ENCODE data around the gene MRPL11. TPM values are rescaled to one million over a fixed set of nuclear protein-coding genes. Genes with fewer than 3 reads are reported as not detected.
"Not testable (repeated sequence)": the region's sequence is repeated elsewhere in the genome, so short reads cannot be mapped to it uniquely, and the experiment has no call there.

Gene MRPL11
- total and polyA plus RNA-seq, 5 experiments from 2014 or later, result 24.8 to 98.2 (median 86.9) TPM

DNA sequence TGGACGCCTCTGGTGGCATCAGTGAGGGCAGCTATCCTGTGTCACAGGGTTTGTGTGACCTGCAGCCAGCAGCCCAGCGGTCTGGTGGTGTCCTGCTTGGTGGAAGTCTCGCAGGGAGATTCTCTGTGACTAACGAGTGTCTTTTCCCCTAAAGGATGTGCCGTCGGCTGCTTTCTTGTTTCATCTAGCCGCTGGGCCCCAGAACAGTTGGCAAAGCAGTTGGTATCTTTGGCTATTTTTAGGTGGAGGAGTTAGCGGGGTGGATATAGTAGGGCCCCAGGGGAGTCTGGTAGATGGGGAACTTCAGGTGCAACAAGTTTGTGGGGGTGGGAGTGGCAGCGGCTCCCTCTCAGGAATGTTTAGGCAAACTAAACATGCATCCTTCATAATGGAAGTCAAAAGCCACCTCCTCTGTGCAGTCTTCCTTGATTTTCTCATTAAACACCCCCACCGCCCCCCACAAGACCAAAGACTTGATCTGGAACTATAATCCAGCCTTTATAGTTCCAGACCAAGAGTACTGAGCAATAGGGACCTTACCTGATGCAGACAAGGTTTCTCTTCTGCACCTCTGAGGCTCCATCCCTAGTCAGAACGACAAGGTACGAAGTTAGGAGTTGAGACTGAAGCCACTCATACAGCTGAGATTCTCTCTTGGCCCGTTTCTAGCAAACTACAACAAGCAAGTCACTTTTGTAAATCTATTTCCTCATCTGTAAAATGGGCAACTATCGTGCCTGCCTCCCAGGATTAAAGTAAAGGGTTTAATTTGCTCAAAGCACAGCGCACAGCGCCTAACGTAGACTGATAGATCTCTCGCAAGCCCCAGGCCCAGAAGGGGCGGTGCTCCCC is 27.0 kb upstream of the MRPL11 start:
- peaks cover 0 to 2% (median 0%) of the 10 kb centered on the region in 3 donors for H3K36me3 Mint-ChIP-seq
- peaks cover 0 to 5% (median 0%) of the 10 kb centered on the region in 9 donors for H3K9me3 Mint-ChIP-seq
- POLR2A ChIA-PET, result interaction anchor here (0.9 to 5.4 kb wide), 12 partner anchors 8 to 173 kb away, joined by 3 to 46 read pairs (median 4); partner anchors contain the start of genes BBS1, DPP3, MRPL11 and RBM14
- DNase-seq (no peak), ATAC-seq (no peak)
- H3K4me1 Mint-ChIP-seq, result peaks cover 5 to 36% (median 19%) of the 10 kb centered on the region in 4 donors
- peak overlapping the region; percentile 85 to 93 (median 90) for H3K4me3 Mint-ChIP-seq
- no peaks in the 10 kb centered on the region for H3K27me3 Mint-ChIP-seq
- peak overlapping the region; percentile 53 to 97 (median 94) for H3K27ac Mint-ChIP-seq

DNA sequence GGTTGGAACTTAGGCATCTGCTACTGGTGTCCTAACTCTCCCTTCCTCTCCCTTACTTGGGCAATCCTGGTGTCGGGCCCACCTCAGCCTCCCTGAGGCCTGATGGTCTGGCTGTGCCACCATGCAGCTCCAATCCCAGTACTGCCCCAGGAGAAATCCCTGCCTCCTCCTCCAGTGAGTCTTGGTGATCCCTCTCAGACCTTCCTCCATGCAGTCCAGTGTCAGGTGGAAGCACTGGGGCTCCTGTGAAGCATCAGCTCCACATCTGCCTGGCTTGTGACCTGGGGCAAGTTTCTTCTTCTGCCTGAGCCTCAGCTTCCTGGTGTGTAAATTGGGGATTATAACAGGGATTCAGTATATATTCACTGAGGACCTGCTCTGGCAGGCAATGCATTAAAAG is 26.3 kb upstream of the MRPL11 start:
- H3K9me3 Mint-ChIP-seq, result peaks cover 0 to 5% (median 0%) of the 10 kb centered on the region in 9 donors
- no peaks in the 10 kb centered on the region for H3K27me3 Mint-ChIP-seq
- peak overlapping the region in 6 of 10 donors; percentile 17 to 95 (median 76) for H3K27ac Mint-ChIP-seq
- ATAC-seq (no peak), DNase-seq (no peak)
- no peaks in the 10 kb centered on the region for H3K36me3 Mint-ChIP-seq
- H3K4me3 Mint-ChIP-seq, result peak overlapping the region in 4 of 10 donors; percentile 2 to 92 (median 67)
- H3K4me1 Mint-ChIP-seq, result peaks cover 2 to 36% (median 19%) of the 10 kb centered on the region in 4 donors
- POLR2A ChIA-PET, result interaction anchor here (1.4 kb wide), 1 partner anchor 10 kb away, joined by 5 read pairs; no protein-coding TSS in a partner anchor

DNA sequence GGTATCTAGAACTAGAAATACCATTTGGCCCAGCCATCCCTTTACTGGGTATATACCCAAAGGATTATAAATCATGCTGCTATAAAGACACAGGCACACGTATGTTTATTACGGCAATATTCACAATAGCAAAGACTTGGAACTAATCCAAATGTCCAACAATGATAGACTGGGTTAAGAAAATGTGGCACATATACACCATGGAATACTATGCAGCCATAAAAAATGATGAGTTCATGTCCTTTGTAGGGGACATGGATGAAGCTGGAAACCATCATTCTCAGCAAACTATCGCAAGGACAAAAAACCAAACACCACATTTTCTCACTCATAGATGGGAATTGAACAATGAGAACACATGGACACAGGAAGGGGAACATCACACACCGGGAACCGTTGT is 25.5 kb upstream of the MRPL11 start:
- Mint-ChIP-seq H3K4me3 (peak overlapping the region in 1 of 10 donors; percentile 47), H3K4me1 (peaks cover 2 to 42% (median 19%) of the 10 kb centered on the region in 4 donors), H3K27ac (peak overlapping the region in 1 of 10 donors; percentile 65)
- H3K27me3 Mint-ChIP-seq, ATAC-seq, DNase-seq, H3K9me3 Mint-ChIP-seq, H3K36me3 Mint-ChIP-seq, POLR2A ChIA-PET: not testable (repeated sequence)

DNA sequence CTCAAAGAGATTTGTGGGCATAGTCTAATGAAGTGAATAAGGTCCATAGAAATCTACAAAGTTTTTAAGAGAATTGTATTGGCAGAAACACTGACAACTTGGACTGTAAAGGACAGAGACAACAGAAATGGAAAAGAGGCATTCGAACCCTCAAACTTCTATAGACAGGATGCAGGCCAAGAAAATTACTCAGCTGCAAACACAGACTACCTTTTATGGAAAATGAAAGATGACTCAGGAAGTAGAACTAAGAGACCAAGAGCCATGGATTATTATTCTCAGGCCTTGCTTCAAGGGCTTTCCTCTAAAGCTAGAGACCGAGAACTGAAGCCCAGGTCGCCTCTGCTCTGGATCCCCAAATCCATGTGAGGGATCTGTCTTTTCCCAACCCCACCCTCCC is 24.3 kb upstream of the MRPL11 start:
- ATAC-seq (no peak), DNase-seq (no peak)
- POLR2A ChIA-PET, result interaction anchor here (0.8 kb wide), 1 partner anchor 1574 kb away, joined by 3 read pairs; no protein-coding TSS in a partner anchor
- no peak overlapping the region for H3K4me3 Mint-ChIP-seq
- no peaks in the 10 kb centered on the region for H3K27me3 Mint-ChIP-seq
- peaks cover 2 to 46% (median 17%) of the 10 kb centered on the region in 4 donors for H3K4me1 Mint-ChIP-seq
- H3K9me3 Mint-ChIP-seq, result peaks cover 0 to 5% (median 0%) of the 10 kb centered on the region in 9 donors
- no peaks in the 10 kb centered on the region for H3K36me3 Mint-ChIP-seq
- H3K27ac Mint-ChIP-seq, result no peak overlapping the region

DNA sequence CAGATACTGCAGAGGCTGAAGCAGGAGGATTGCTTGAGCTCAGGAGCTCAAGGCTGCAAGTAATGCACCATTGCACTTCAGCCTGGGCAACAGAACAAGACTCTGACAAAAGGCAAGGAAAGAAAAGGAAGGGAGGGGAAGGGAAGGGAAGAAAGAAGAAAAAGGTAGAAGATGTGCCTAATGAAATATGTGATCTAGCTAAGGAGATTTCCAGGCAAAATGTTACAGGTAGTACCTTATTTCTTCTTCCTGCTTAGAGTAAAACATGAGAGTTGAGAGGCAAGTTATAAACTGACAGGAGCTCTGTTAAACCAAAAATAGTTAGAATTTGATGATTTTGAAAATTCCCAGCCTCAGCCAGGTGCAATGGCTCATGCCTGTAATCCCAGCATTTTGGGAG is 23.4 kb upstream of the MRPL11 start:
- Mint-ChIP-seq H3K9me3 (peaks cover 0 to 5% (median 0%) of the 10 kb centered on the region in 9 donors), H3K36me3 (no peaks in the 10 kb centered on the region)
- POLR2A ChIA-PET, result no interaction called here

DNA sequence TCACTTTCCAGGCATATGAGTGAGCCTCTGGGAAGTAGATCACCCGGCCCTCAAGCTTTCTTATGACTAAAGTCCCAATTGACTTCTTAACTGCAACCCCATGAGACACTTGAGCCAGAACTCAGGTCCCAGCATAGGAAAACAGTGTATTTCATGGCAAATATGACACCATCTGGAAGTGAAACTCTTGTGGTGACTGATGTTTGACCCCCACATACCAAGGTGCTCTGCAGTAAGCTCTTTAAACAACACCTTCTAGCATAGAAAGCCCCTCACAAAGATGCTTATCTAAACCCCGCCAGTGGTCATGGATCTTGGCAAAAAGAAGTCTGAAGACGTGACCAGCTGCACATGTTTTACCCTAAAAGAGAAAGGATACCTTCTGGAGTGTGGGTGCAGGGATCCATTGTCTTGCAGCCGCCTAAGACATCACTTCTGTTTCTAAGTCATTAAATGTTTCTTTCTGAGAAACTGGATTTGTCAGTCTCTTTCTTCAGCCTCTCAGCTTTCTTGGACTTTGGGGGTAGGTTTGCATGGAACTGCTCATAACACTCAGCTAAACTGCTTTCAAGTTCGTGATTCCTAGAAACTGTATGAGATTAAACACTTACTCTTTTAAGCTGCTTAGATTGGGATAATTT is 20.6 kb upstream of the MRPL11 start:
- Mint-ChIP-seq H3K27me3 (no peaks in the 10 kb centered on the region), H3K27ac (peak overlapping the region in 1 of 10 donors; percentile 8), H3K4me3 (no peak overlapping the region), H3K4me1 (peaks cover 5 to 41% (median 10%) of the 10 kb centered on the region in 4 donors), H3K9me3 (peaks cover 0 to 5% (median 0%) of the 10 kb centered on the region in 9 donors), H3K36me3 (no peaks in the 10 kb centered on the region)
- ATAC-seq, result no peak
- POLR2A ChIA-PET, result no interaction called here
- no peak for DNase-seq

More for the DNA sequence above, 23.4 kb upstream of the MRPL11 start:
- Mint-ChIP-seq H3K27ac (no peak overlapping the region), H3K4me1 (peaks cover 0 to 44% (median 10%) of the 10 kb centered on the region in 4 donors), H3K4me3 (no peak overlapping the region), H3K27me3 (no peaks in the 10 kb centered on the region)
- ATAC-seq (no peak), DNase-seq (no peak)

DNA sequence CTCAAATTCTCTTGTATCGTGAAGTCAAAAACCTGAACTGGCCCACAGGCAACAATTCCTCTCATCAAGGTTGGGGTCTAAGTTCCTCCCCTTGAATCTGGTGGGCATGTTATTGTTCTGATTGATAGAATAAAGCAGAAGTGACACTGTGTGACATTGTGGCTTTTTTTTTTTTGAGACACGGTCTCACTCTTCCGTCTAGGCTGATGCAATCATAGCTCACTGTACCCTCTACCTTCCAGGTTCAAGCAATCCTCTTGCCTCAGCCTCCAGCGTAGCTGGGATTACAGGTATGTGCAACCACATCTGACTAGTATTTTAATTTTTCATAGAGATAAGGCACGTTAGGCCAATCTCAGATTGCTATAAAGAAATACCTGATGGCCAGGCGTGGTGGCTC is 19.2 kb upstream of the MRPL11 start:
- Mint-ChIP-seq H3K36me3 (no peaks in the 10 kb centered on the region), H3K27ac (no peak overlapping the region), H3K4me3 (no peak overlapping the region), H3K9me3 (peaks cover 0 to 4% (median 0%) of the 10 kb centered on the region in 9 donors), H3K4me1 (peaks cover 11 to 48% (median 17%) of the 10 kb centered on the region in 4 donors), H3K27me3 (no peaks in the 10 kb centered on the region)
- no peak for DNase-seq
- POLR2A ChIA-PET, result interaction anchor here (0.7 kb wide), 1 partner anchor 8 kb away, joined by 3 read pairs; the partner anchor contains the start of gene PELI3
- ATAC-seq, result no peak

DNA sequence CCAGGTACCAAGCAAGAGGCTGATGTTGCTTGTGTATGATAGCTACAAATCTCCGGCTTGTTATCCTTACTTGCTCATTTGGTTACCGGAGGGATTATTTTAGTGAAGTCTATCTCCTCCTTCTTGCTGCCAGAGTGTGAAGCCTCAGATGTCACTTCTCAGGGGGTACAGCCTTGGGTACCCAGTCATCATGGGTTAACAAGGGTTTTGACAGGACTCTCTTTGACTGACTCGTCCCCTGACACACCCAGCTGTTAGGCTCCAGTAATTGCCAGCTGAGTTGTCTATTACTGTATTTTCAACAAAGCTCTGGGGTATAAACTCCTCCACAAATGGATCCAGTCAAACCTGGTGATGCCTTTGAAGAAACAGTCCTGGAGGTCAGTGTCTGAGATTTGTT is 16.2 kb upstream of the MRPL11 start:
- peak overlapping the region in 2 of 10 donors; percentile 4 to 16 for H3K4me3 Mint-ChIP-seq
- H3K9me3 Mint-ChIP-seq, result no peaks in the 10 kb centered on the region
- POLR2A ChIA-PET, result interaction anchor here (1.5 kb wide), 2 partner anchors 10 to 33 kb away, joined by 3 to 5 read pairs; partner anchors contain the start of gene NPAS4
- peaks cover 0 to 12% (median 6%) of the 10 kb centered on the region in 5 donors for H3K27me3 Mint-ChIP-seq
- no peaks in the 10 kb centered on the region for H3K36me3 Mint-ChIP-seq
- H3K27ac Mint-ChIP-seq, result no peak overlapping the region
- H3K4me1 Mint-ChIP-seq, result peaks cover 11 to 48% (median 17%) of the 10 kb centered on the region in 4 donors
- ATAC-seq (no peak), DNase-seq (no peak)

DNA sequence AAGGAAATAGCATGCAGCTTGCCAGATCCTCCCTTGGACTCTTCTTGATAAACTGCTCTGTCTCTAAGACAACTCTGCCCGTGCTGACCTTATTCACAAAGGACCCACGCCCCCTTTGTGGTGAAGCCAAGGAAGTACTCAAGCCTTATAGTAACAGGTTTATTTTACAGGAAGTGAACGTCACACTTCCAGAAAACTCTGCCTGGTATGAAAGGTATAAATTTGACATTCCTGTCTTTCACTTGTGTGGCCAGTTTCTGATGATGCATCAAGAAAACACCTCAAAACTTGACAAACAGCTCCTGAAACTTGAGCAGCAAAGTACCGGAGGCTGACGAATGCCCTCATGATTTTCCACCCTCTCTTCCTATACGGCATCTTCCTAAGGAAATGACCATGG is 15.6 kb upstream of the MRPL11 start:
- DNase-seq, result no peak
- Mint-ChIP-seq H3K27me3 (peaks cover 0 to 12% (median 7%) of the 10 kb centered on the region in 5 donors), H3K36me3 (no peaks in the 10 kb centered on the region), H3K9me3 (no peaks in the 10 kb centered on the region), H3K4me1 (peaks cover 11 to 43% (median 17%) of the 10 kb centered on the region in 4 donors), H3K4me3 (peak overlapping the region in 2 of 10 donors; percentile 7 to 20), H3K27ac (no peak overlapping the region)
- ATAC-seq, result no peak
- POLR2A ChIA-PET, result interaction anchor here (1.5 kb wide), 1 partner anchor 11 kb away, joined by 5 read pairs; no protein-coding TSS in a partner anchor

DNA sequence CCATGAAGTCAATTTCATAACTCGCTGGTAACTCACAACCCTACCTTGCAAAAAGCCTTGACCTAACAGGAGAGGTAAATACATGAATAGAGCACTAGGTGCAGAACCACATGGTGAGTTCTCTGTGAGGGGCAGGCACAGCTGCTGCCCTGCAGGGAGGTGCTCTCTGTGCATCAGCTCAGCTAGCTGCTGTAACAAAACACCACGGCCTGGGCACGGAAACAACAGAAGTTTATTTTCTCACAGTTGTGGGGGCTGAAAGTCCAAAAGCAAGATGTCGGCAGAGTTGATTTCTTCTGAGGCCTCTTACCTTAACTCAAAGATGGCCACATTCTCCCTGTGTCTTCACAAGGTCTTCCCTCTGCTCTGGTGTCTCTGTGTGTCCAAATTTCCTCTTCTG is 13.0 kb upstream of the MRPL11 start:
- Mint-ChIP-seq H3K4me3 (no peak overlapping the region), H3K9me3 (no peaks in the 10 kb centered on the region), H3K36me3 (no peaks in the 10 kb centered on the region), H3K27me3 (peaks cover 0 to 21% (median 15%) of the 10 kb centered on the region in 5 donors), H3K4me1 (peaks cover 11 to 30% (median 17%) of the 10 kb centered on the region in 4 donors), H3K27ac (no peak overlapping the region)
- ATAC-seq (no peak), DNase-seq (no peak)
- POLR2A ChIA-PET, result no interaction called here

DNA sequence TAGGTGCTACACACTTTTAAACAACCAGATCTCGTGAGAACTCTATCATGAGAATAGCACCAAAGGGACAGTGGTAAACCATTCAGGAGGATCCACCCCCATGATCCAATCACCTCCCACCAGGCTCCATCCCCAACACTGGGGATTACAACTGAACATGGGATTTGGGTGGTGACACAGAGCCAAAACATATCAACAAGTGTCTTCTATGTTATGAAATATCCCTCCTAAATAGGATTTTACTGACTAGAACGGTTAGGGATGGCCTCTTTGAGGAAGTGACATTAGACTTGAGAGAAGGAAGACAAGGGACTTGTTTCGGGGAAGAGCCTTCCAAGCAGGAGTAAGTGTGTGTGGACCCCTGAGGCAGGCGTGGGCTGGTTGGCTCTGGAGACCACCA is 11.9 kb upstream of the MRPL11 start:
- peaks cover 0 to 21% (median 15%) of the 10 kb centered on the region in 5 donors for H3K27me3 Mint-ChIP-seq
- POLR2A ChIA-PET, result no interaction called here
- H3K9me3 Mint-ChIP-seq, result peaks cover 0 to 4% (median 0%) of the 10 kb centered on the region in 9 donors
- no peaks in the 10 kb centered on the region for H3K36me3 Mint-ChIP-seq
- H3K4me1 Mint-ChIP-seq, result peaks cover 11 to 27% (median 17%) of the 10 kb centered on the region in 4 donors
- DNase-seq (no peak), ATAC-seq (no peak)
- H3K4me3 Mint-ChIP-seq, result no peak overlapping the region
- no peak overlapping the region for H3K27ac Mint-ChIP-seq

DNA sequence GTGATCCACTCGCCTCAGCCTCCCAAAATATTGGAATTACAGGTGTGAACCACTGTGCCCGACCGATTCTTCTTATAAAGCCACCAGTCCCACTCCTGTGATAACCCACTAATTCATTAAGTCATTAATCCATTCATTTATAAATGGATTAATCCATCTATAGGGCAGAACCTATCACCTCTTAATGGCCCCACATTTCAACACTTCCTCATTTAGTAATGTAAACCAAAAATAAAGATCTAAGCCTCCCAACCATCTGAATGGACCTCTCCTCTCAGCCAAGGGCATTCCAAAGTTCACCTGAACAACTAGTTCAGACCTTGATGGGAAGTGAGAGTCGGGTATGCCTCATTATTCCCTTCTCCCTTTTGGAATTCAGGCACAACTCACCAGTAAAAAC is 9.9 kb upstream of the MRPL11 start:
- no peak overlapping the region for H3K4me3 Mint-ChIP-seq
- POLR2A ChIA-PET, result no interaction called here
- peaks cover 0 to 5% (median 3%) of the 10 kb centered on the region in 3 donors for H3K36me3 Mint-ChIP-seq
- H3K27ac Mint-ChIP-seq, result no peak overlapping the region
- H3K9me3 Mint-ChIP-seq, result peaks cover 0 to 9% (median 4%) of the 10 kb centered on the region in 9 donors
- ATAC-seq, result no peak
- peaks cover 0 to 9% (median 0%) of the 10 kb centered on the region in 4 donors for H3K4me1 Mint-ChIP-seq
- DNase-seq, result no peak
- peaks cover 2 to 23% (median 15%) of the 10 kb centered on the region in 5 donors for H3K27me3 Mint-ChIP-seq

Measured in naive thymus-derived CD8-positive, alpha-beta T cell (primary cell).